GM19467 (cell line): ENCODE data around the gene PEPD.
"Not testable (repeated sequence)": the region's sequence is repeated elsewhere in the genome, so short reads cannot be mapped to it uniquely, and the experiment has no call there.

ENCODE experiments used
- ATAC-seq: cut with Tn5 transposase; IDR thresholded peaks from one replicate; pipeline ENCODE4 v1.9.1; 2021; ENCODE audit warnings: mild to moderate bottlenecking, moderate library complexity; ENCODE audit not compliant: unreplicated experiment

Gene PEPD

GRCh38 chr19:33521480-33522370 is at the start of gene PEPD:
PEPD (minus strand) TSS chr19:33521791; CDS start chr19:33521760, 31 bp downstream.
- peak; percentile 78 for ATAC-seq

GRCh38 chr19:33569821-33570220 is 48.2 kb upstream of the PEPD start:
- no peak for ATAC-seq

- no peak for ATAC-seq
Observed at GRCh38 chr19:33568706-33569105, 47.1 kb upstream of the PEPD start.

- no peak for ATAC-seq
Observed at GRCh38 chr19:33564836-33565338, 43.3 kb upstream of the PEPD start.

GRCh38 chr19:33562636-33563035 is 41.0 kb upstream of the PEPD start:
- no peak for ATAC-seq

- ATAC-seq: not testable (repeated sequence)
Observed at GRCh38 chr19:33561666-33562065, 40.1 kb upstream of the PEPD start.

GRCh38 chr19:33561261-33561660 is 39.7 kb upstream of the PEPD start:
- ATAC-seq: no peak

- ATAC-seq: no peak
Observed at GRCh38 chr19:33559996-33560395, 38.4 kb upstream of the PEPD start.

- no peak for ATAC-seq
Observed at GRCh38 chr19:33558856-33559255, 37.3 kb upstream of the PEPD start.

- ATAC-seq: no peak
Observed at GRCh38 chr19:33558151-33558550, 36.6 kb upstream of the PEPD start.

GRCh38 chr19:33557720-33558119 is 36.1 kb upstream of the PEPD start:
- no peak for ATAC-seq

- ATAC-seq: no peak
Observed at GRCh38 chr19:33557196-33557595, 35.6 kb upstream of the PEPD start.

- no peak for ATAC-seq
Observed at GRCh38 chr19:33556261-33556660, 34.7 kb upstream of the PEPD start.

GRCh38 chr19:33555726-33556125 is 34.1 kb upstream of the PEPD start:
- not testable (repeated sequence) for ATAC-seq

GRCh38 chr19:33554821-33555220 is 33.2 kb upstream of the PEPD start:
- no peak for ATAC-seq

GRCh38 chr19:33554391-33554790 is 32.8 kb upstream of the PEPD start:
- ATAC-seq: no peak

GRCh38 chr19:33553530-33554310 is 32.1 kb upstream of the PEPD start:
- no peak for ATAC-seq

- no peak for ATAC-seq
Observed at GRCh38 chr19:33552928-33553279, 31.3 kb upstream of the PEPD start.

GRCh38 chr19:33552191-33552927 is 30.8 kb upstream of the PEPD start:
- no peak for ATAC-seq

- ATAC-seq: no peak
Observed at GRCh38 chr19:33551676-33552075, 30.1 kb upstream of the PEPD start.

- no peak for ATAC-seq
Observed at GRCh38 chr19:33550768-33551167, 29.2 kb upstream of the PEPD start.
